MM.1S (cell line): ENCODE data around the gene IL10.

Source experiments
- EZH2 ChIP-seq: fragments of 300-600 bp; sonication (generic); optimal IDR thresholded peaks from 2 replicates; pipeline ENCODE3; 2017; ENCODE audit warnings: low read depth, mild to moderate bottlenecking, antibody characterized with exemption, low read length, mixed read lengths
- EZH2phosphoT487 ChIP-seq: fragments of 300-600 bp; sonication (generic); IDR thresholded peaks from 2 replicates; pipeline ENCODE4 v1.6.1; 2018; ENCODE audit warnings: antibody characterized with exemption, low read length
- TF ChIP-seq, protein P1 (sequence below): fragments of 300-600 bp; sonication (generic); IDR thresholded peaks from 2 replicates; pipeline ENCODE4 v1.5.1; 2016; ENCODE audit warnings: antibody characterized with exemption, low read length, mixed read lengths

DNA sequence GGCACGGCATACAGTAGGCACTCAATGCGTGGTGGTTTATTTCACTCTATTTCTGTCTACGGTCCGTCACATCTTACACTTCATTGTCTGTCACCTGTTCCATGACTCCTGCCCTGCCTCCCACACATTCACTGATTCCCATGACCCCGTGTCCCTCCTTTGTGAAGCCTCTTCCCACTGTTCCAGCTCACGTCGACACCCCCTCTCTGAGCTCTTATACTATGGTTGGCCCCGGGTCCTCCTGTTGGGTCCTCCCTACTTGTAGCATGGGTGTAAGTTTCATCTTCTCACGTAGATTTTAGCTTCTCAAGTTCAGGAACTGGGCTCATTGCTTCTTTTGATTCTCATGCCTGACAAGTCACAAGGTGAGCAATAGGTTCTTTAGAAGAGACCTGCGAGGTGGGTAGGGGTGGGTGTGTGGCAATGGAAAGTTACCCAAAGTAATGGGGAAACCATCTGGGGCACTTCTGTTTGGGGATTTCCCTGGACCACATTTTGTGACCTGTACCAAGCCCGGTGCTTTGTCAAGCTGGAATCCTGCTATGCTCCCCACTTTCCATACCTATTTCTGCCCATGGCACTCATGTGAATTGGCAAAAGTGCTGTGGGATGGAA lies 22.1 kb upstream of the IL10 start:
- TF ChIP-seq, protein P1, sequence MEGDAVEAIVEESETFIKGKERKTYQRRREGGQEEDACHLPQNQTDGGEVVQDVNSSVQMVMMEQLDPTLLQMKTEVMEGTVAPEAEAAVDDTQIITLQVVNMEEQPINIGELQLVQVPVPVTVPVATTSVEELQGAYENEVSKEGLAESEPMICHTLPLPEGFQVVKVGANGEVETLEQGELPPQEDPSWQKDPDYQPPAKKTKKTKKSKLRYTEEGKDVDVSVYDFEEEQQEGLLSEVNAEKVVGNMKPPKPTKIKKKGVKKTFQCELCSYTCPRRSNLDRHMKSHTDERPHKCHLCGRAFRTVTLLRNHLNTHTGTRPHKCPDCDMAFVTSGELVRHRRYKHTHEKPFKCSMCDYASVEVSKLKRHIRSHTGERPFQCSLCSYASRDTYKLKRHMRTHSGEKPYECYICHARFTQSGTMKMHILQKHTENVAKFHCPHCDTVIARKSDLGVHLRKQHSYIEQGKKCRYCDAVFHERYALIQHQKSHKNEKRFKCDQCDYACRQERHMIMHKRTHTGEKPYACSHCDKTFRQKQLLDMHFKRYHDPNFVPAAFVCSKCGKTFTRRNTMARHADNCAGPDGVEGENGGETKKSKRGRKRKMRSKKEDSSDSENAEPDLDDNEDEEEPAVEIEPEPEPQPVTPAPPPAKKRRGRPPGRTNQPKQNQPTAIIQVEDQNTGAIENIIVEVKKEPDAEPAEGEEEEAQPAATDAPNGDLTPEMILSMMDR, result no peak
- TF ChIP-seq EZH2 (no peak), EZH2phosphoT487 (no peak)
